ENCODE data around the gene SLC1A2.

- TF ChIP-seq CTCF (IDR thresholded peaks at IDR 0.05; ENCODE audit: low read depth, low read length), result no peak
- no peak for TF ChIP-seq EZH2phosphoT487 (IDR thresholded peaks at IDR 0.05; ENCODE audit: low read depth)
These were observed 170.6 kb downstream of the SLC1A2 start for GRCh38 chr11:35248558-35249323.
